SKM-1 (cell line): ENCODE measurements around the gene FUT3.

Experiments
- DNase-seq: peaks from one replicate; lab custom pipeline; 2025; ENCODE audit not compliant: unreplicated experiment; lab: John Stamatoyannopoulos, UW

Gene FUT3

GRCh38 chr19:5803752-5804515 is 47.3 kb downstream of the FUT3 start:
- peak; percentile 85 for DNase-seq

- DNase-seq: no peak
These were observed 47.9 kb downstream of the FUT3 start for GRCh38 chr19:5803441-5803751.

- DNase-seq: no peak
These were observed 49.2 kb downstream of the FUT3 start for GRCh38 chr19:5801796-5802619.

GRCh38 chr19:5800361-5801270 is 50.6 kb downstream of the FUT3 start:
- DNase-seq: no peak

- DNase-seq: no peak
These were observed 51.7 kb downstream of the FUT3 start for GRCh38 chr19:5799247-5800241.

GRCh38 chr19:5798244-5798643 is 53.0 kb downstream of the FUT3 start:
- DNase-seq: no peak

- no peak for DNase-seq
These were observed 55.8 kb downstream of the FUT3 start for GRCh38 chr19:5795382-5795919.

GRCh38 chr19:5793188-5793587 is 58.1 kb downstream of the FUT3 start:
- DNase-seq: no peak
